ENCODE measurements around the gene PJA2. TPM values are rescaled to one million over a fixed set of nuclear protein-coding genes. Genes with fewer than 3 reads are reported as not detected.

PJA2 gene
- total and polyA plus RNA-seq, 2 of the 8 experiments (the other 6 are each of a cell fraction or from before 2014, with no cell fraction given), result 15.3 to 47.7 TPM

DNA sequence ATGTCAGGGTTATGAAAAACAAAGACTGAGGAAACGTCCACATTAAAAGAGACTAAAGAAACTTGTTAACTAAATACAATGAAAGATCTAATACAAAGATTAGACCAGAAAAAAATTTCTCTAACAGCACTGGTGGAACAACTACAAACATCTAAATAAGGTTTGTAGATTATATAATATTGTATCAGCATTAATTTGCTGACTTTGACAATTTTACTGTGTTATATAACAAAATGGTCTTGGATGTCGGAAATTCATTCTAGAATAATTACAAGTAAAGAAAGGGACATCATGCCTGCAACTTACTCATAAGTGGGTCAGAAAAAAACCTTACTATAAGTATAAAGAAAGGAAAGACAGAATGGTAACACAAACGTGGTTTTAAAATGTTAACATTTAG is 50.1 kb downstream of the PJA2 start:
- no peak overlapping the region for H2BK120ac ChIP-seq (replicated peaks; ENCODE audit: low read depth, low read length)
- CTCF ChIA-PET (ENCODE audit: partially characterized antibody), result no interaction called here
- no peaks in the 10 kb centered on the region for H4K20me1 ChIP-seq (replicated peaks in 1 of 2; ENCODE audit: control insufficient read depth in 1 of 2, insufficient read depth in 2 of 2, low read length in 2 of 2)
- no peak overlapping the region for H4K5ac ChIP-seq (ENCODE audit: insufficient read length, low read depth, low read length)
- H3K4me3 ChIP-seq (ENCODE audit: extremely low read depth in 1 of 4, insufficient read depth in 2 of 4, low read depth in 3 of 4, low read length in 4 of 4), result no peak overlapping the region
- POLR2A ChIA-PET (ENCODE audit: partially characterized antibody), result no interaction called here
- H4K8ac ChIP-seq (ENCODE audit: extremely low read depth, insufficient read depth, low read length), result no peak overlapping the region
- no peaks in the 10 kb centered on the region for H3K9me3 ChIP-seq (ENCODE audit: insufficient read depth in 2 of 2, low read depth in 1 of 2, low read length in 1 of 2)
- H2BK12ac ChIP-seq (ENCODE audit: low read depth, low read length), result no peak overlapping the region
- H3K4me2 ChIP-seq (ENCODE audit: insufficient read depth in 1 of 2, low read depth in 2 of 2, low read length in 2 of 2), result no peak overlapping the region
- H3K23me2 ChIP-seq (ENCODE audit: low read depth, low read length), result no peaks in the 10 kb centered on the region
- no peak overlapping the region for H2AFZ ChIP-seq (ENCODE audit: low read length)
- 95% methylated on average over 3 of the region's 3 CpGs; no CpG with 5 or more reads in 1 of the 2 experiments for WGBS, 2 experiments (ENCODE audit: extremely low coverage in 1 of 2, insufficient coverage in 1 of 2, insufficient read length in 1 of 2, insufficient replicate concordance in 2 of 2, low coverage in 1 of 2, low lambda C conversion rate in 2 of 2, missing lambda C conversion rate in 1 of 2)
- no peak overlapping the region for H2BK20ac ChIP-seq (ENCODE audit: low read length)
- no peak overlapping the region for H3K9ac ChIP-seq (replicated peaks in 1 of 4; ENCODE audit: extremely low read depth in 1 of 4, low read depth in 3 of 4, low read length in 3 of 4)
- no peak overlapping the region for H2AK5ac ChIP-seq (ENCODE audit: low read depth, low read length)
- no peak overlapping the region for H2BK5ac ChIP-seq (ENCODE audit: low read depth, low read length)
- no peak overlapping the region for H3K14ac ChIP-seq (ENCODE audit: insufficient read length)
- H3K18ac ChIP-seq (ENCODE audit: extremely low read depth, low read length), result no peak overlapping the region
- no peak for FAIRE-seq
- no peak overlapping the region for H3K56ac ChIP-seq (replicated peaks; ENCODE audit: insufficient read length, low read depth, low read length)
- no peak overlapping the region for H3K23ac ChIP-seq (ENCODE audit: insufficient read length)
- no peak for DNase-seq (ENCODE audit: low read depth in 1 of 2, low spot score in 2 of 2)
- no peaks in the 10 kb centered on the region for H3K79me2 ChIP-seq (ENCODE audit: control insufficient read depth in 1 of 2, insufficient read depth in 2 of 2, low read length in 2 of 2)
- H3K4ac ChIP-seq (replicated peaks; ENCODE audit: insufficient read length, low read depth, low read length), result no peak overlapping the region
- no peaks in the 10 kb centered on the region for H3K79me1 ChIP-seq (ENCODE audit: low read depth, low read length)
- H3K27me3 ChIP-seq (replicated peaks in 1 of 4; ENCODE audit: control insufficient read depth in 3 of 4, extremely low read depth in 1 of 4, insufficient read depth in 3 of 4, low read length in 3 of 4), result no peaks in the 10 kb centered on the region
- H3K36me3 ChIP-seq (ENCODE audit: control insufficient read depth in 2 of 4, insufficient read depth in 4 of 4, low read length in 3 of 4), result peaks cover 0 to 23% (median 4%) of the 10 kb centered on the region in 4 experiments; a peak in 5 of 8 replicates
- H3K27ac ChIP-seq (ENCODE audit: low read depth, low read length), result no peak overlapping the region
- no peak overlapping the region for H2BK15ac ChIP-seq (ENCODE audit: low read length)
- no peaks in the 10 kb centered on the region for H3K4me1 ChIP-seq (replicated peaks in 1 of 4; ENCODE audit: control insufficient read depth in 3 of 4, insufficient read depth in 4 of 4, low read length in 3 of 4)
- no peak overlapping the region for H4K91ac ChIP-seq (replicated peaks; ENCODE audit: insufficient read length, low read length)
- TF ChIP-seq GABPA (IDR thresholded peaks at IDR 0.05; ENCODE audit: borderline replicate concordance, insufficient read depth, low read length) (no peak), SUZ12 (IDR thresholded peaks at IDR 0.05; ENCODE audit: low read length) (no peak), PHF8 (conservative IDR thresholded peaks at IDR 0.05; ENCODE audit: low read depth, low read length) (no peak), HDAC2 (IDR thresholded peaks at IDR 0.05; ENCODE audit: borderline replicate concordance in 1 of 2, low read depth in 2 of 2, low read length in 2 of 2) (no peak), CHD2 (IDR thresholded peaks at IDR 0.05; ENCODE audit: low read length) (no peak), BCL11A (IDR thresholded peaks at IDR 0.05; ENCODE audit: low read depth in 2 of 2, low read length in 2 of 2) (no peak), EP300 (IDR thresholded peaks at IDR 0.05; ENCODE audit: borderline replicate concordance in 1 of 2, low read depth in 2 of 2, low read length in 2 of 2) (no peak), TAF1 (IDR thresholded peaks at IDR 0.05; ENCODE audit: low read depth, low read length) (no peak), SRF (IDR thresholded peaks at IDR 0.05; ENCODE audit: low read depth, low read length) (no peak), YY1 (IDR thresholded peaks at IDR 0.05; ENCODE audit: low read depth, low read length) (no peak)
- TF ChIP-seq, protein P1, sequence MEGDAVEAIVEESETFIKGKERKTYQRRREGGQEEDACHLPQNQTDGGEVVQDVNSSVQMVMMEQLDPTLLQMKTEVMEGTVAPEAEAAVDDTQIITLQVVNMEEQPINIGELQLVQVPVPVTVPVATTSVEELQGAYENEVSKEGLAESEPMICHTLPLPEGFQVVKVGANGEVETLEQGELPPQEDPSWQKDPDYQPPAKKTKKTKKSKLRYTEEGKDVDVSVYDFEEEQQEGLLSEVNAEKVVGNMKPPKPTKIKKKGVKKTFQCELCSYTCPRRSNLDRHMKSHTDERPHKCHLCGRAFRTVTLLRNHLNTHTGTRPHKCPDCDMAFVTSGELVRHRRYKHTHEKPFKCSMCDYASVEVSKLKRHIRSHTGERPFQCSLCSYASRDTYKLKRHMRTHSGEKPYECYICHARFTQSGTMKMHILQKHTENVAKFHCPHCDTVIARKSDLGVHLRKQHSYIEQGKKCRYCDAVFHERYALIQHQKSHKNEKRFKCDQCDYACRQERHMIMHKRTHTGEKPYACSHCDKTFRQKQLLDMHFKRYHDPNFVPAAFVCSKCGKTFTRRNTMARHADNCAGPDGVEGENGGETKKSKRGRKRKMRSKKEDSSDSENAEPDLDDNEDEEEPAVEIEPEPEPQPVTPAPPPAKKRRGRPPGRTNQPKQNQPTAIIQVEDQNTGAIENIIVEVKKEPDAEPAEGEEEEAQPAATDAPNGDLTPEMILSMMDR (IDR thresholded peaks at IDR 0.05; ENCODE audit: control extremely low read depth in 1 of 3, insufficient read depth in 1 of 3, low read depth in 1 of 3, low read length in 3 of 3), result no peak

Data from H1 (cell line).